Hematopoietic multipotent progenitor cell treated with erythropoietin and hydrocortisone succinate and interleukin-3 and kit ligand, for 6 days (in vitro differentiated cells): ENCODE results near the gene CA12.

Experiments used
- DNase-seq: peaks from one replicate; pipeline ENCODE4 v3.0.0-alpha.2; 2015

CA12 gene

GRCh38 chr15:63374686-63375520 is 6.7 kb downstream of the CA12 start:
- DNase-seq: peak; percentile 68

- DNase-seq: no peak
These were observed 7.6 kb downstream of the CA12 start for GRCh38 chr15:63373866-63374548.

- no peak for DNase-seq
These were observed 8.3 kb downstream of the CA12 start for GRCh38 chr15:63373330-63373729.

GRCh38 chr15:63372753-63373152 is 8.9 kb downstream of the CA12 start:
- no peak for DNase-seq

GRCh38 chr15:63372018-63372705 is 9.5 kb downstream of the CA12 start:
- DNase-seq: peak; percentile 71

GRCh38 chr15:63371297-63371918 is 10.2 kb downstream of the CA12 start:
- DNase-seq: peak; percentile 17

GRCh38 chr15:63370764-63371163 is 10.9 kb downstream of the CA12 start:
- DNase-seq: no peak

- no peak for DNase-seq
These were observed 11.9 kb downstream of the CA12 start for GRCh38 chr15:63369781-63370180.

- DNase-seq: no peak
These were observed 12.3 kb downstream of the CA12 start for GRCh38 chr15:63369296-63369695.

GRCh38 chr15:63368503-63368902 is 13.1 kb downstream of the CA12 start:
- DNase-seq: no peak

- no peak for DNase-seq
These were observed 13.7 kb downstream of the CA12 start for GRCh38 chr15:63367900-63368299.

GRCh38 chr15:63367390-63367789 is 14.3 kb downstream of the CA12 start:
- DNase-seq: no peak

- no peak for DNase-seq
These were observed 15.2 kb downstream of the CA12 start for GRCh38 chr15:63366451-63366850.

- no peak for DNase-seq
These were observed 16.4 kb downstream of the CA12 start for GRCh38 chr15:63365273-63365680.

GRCh38 chr15:63364399-63365272 is 17.0 kb downstream of the CA12 start:
- no peak for DNase-seq

- DNase-seq: peak; percentile 54
These were observed 18.4 kb downstream of the CA12 start for GRCh38 chr15:63363292-63363691.

GRCh38 chr15:63362885-63363284 is 18.8 kb downstream of the CA12 start:
- DNase-seq: no peak

GRCh38 chr15:63362196-63362595 is 19.4 kb downstream of the CA12 start:
- DNase-seq: peak; percentile 54

- no peak for DNase-seq
These were observed 21.5 kb downstream of the CA12 start for GRCh38 chr15:63360170-63360569.

- no peak for DNase-seq
These were observed 23.2 kb downstream of the CA12 start for GRCh38 chr15:63358241-63359029.

GRCh38 chr15:63357731-63358130 is 23.9 kb downstream of the CA12 start:
- DNase-seq: no peak
